K562 (cell line): ENCODE data around the gene PSMD8. TPM values are rescaled to one million over a fixed set of nuclear protein-coding genes. Genes with fewer than 3 reads are reported as not detected.

Experiments used
- ATF3 ChIP-seq, 2 experiments: fragments of 450-650 bp in 1 of 2; sonication (generic) in 1 of 2; formaldehyde crosslinking in 1 of 2; IDR thresholded peaks in 1 of 2; conservative IDR thresholded peaks in 1 of 2; 2 replicates each; pipeline versions ENCODE4 v1.6.1 to v1.8.1; 2016 to 2023; ENCODE audit warnings: mild to moderate bottlenecking in 2 of 2, moderate library complexity in 2 of 2, inconsistent platforms in 1 of 2, missing genetic modification reagents in 1 of 2
- CHD2 ChIP-seq: IDR thresholded peaks from 2 replicates; pipeline ENCODE4 v1.6.1; 2011; ENCODE audit warnings: low read depth, low read length
- CTCFL ChIP-seq: IDR thresholded peaks from 2 replicates; pipeline ENCODE4 v1.6.1; 2011; ENCODE audit warnings: borderline replicate concordance, low read depth, mild to moderate bottlenecking, moderate library complexity, low read length; ENCODE audit not compliant: insufficient read depth, poor library complexity, severe bottlenecking
- DDX20 ChIP-seq: fragments of 450-650 bp; IDR thresholded peaks from 2 replicates; pipeline ENCODE4 v1.6.1; 2016; ENCODE audit warnings: missing genetic modification characterization, low read depth, mild to moderate bottlenecking, missing compliant biosample characterization, moderate library complexity
- GTF2A2 ChIP-seq: IDR thresholded peaks from 2 replicates; pipeline ENCODE4 v1.6.1; 2016; ENCODE audit warnings: mild to moderate bottlenecking, missing genetic modification characterization, missing compliant biosample characterization
- HDAC2 ChIP-seq: fragments of 450-650 bp; IDR thresholded peaks from 2 replicates; pipeline ENCODE4 v1.6.1; 2016; ENCODE audit warnings: mild to moderate bottlenecking
- HLTF ChIP-seq: fragments of 450-650 bp; IDR thresholded peaks from 2 replicates; pipeline ENCODE4 v1.6.1; 2016
- MTA2 ChIP-seq: fragments of 450-650 bp; IDR thresholded peaks from 2 replicates; pipeline ENCODE4 v1.6.1; 2016; ENCODE audit warnings: low read depth
- RFX7 ChIP-seq: fragments of 250-450 bp; sonication (Bioruptor Pico); IDR thresholded peaks from 2 replicates; pipeline ENCODE4 v1.5.1; 2021; ENCODE audit warnings: mild to moderate bottlenecking
- TRIM24 ChIP-seq, 2 experiments: fragments of 450-650 bp; IDR thresholded peaks; 2 replicates each; pipeline ENCODE4 v1.6.1; 2016
- ZFP36 ChIP-seq: fragments of 150-350 bp; IDR thresholded peaks from 2 replicates; pipeline ENCODE4 v1.6.1; 2018; ENCODE audit warnings: low read length, low read depth; ENCODE audit not compliant: partially characterized antibody
- ZNF217 ChIP-seq: sonication (generic); formaldehyde crosslinking; IDR thresholded peaks from 2 replicates; pipeline ENCODE4 v1.8.0; 2022; ENCODE audit warnings: mild to moderate bottlenecking, missing genetic modification reagents
- ZNF41 ChIP-seq: fragments of 250-450 bp; sonication (Bioruptor Pico); conservative IDR thresholded peaks from 2 replicates; pipeline ENCODE4 v1.4.0; 2020; ENCODE audit warnings: mild to moderate bottlenecking
- ZNF518B ChIP-seq: fragments of 250-450 bp; sonication (Bioruptor Pico); IDR thresholded peaks from 2 replicates; pipeline ENCODE4 v1.5.0; 2021; ENCODE audit warnings: mild to moderate bottlenecking, moderate library complexity
- ZNF77 ChIP-seq: fragments of 250-450 bp; sonication (Bioruptor Pico); IDR thresholded peaks from 2 replicates; pipeline ENCODE4 v1.5.0; 2020
- polyA plus RNA-seq, 8 experiments: library from polyadenylated mRNA; depleted of rRNA in 4 of 8; stranded (reverse) in 5 of 8; unstranded in 3 of 8; fragments of >200 nt; fragmentation: Nextera tagmentation in 2 of 8; fragmentation: Illumina TruSeq in 1 of 8; extraction: Ambion mirVana in 2 of 8; extraction: Trizol in 1 of 8; gene quantifications; 2 replicates each; pipeline versions ENCODE4 v1.2.1 to v1.2.3, GENCODE V29; 2011 to 2014; ENCODE audit warnings: inconsistent platforms in 1 of 8, missing spikeins in 1 of 8
- total RNA-seq, 7 experiments: library from RNA; depleted of rRNA in 6 of 7; stranded (reverse); fragments of >200 nt in 6 of 7; fragmentation: Illumina TruSeq in 2 of 7; extraction: Trizol in 2 of 7; gene quantifications; 2 replicates each; pipeline versions ENCODE4 v1.2.1 to v1.2.3, GENCODE V29; 2011 to 2021; ENCODE audit warnings: low replicate concordance in 1 of 7
- TF ChIP-seq, protein P1 (sequence below): fragments of 250-450 bp; sonication (Bioruptor Pico); IDR thresholded peaks from 2 replicates; pipeline ENCODE4 v1.9.0; 2021; ENCODE audit warnings: mild to moderate bottlenecking
- TF ChIP-seq, protein P2 (sequence below): fragments of 450-650 bp; formaldehyde crosslinking; IDR thresholded peaks from 2 replicates; pipeline ENCODE4 v1.4.0; 2020; ENCODE audit warnings: mild to moderate bottlenecking
- TF ChIP-seq, protein P3 (sequence below), 2 experiments: fragments of 250-450 bp in 1 of 2; fragments of 450-650 bp in 1 of 2; sonication (Bioruptor Pico) in 1 of 2; IDR thresholded peaks; 2 replicates each; pipeline versions ENCODE4 v1.6.1 to v1.8.0; 2016 to 2021; ENCODE audit warnings: mild to moderate bottlenecking in 2 of 2, moderate library complexity in 2 of 2, missing compliant biosample characterization in 1 of 2, missing genetic modification characterization in 1 of 2

Gene PSMD8
- total and polyA plus RNA-seq, 9 of the 15 experiments (the other 6 are each of a cell fraction or from before 2014, with no cell fraction given), result 130 to 583 (median 315) TPM

GRCh38 chr19:38336638-38337359 lies 37.6 kb upstream of the PSMD8 start (continued):
- no peak for TF ChIP-seq ZNF518B (CRISPR knock-in tag)
- TF ChIP-seq ATF3 (IDR thresholded peaks at IDR 0.05), result no peak
- TF ChIP-seq ATF3 (CRISPR knock-in tag; conservative IDR thresholded peaks at IDR 0.05), result no peak
- TF ChIP-seq MTA2, result peak; percentile 38; the same call in 1 of the 2 replicates
- no peak for TF ChIP-seq ZFP36
- TF ChIP-seq HLTF, result peak; percentile 75; the same call in 1 of the 2 replicates
- TF ChIP-seq, protein P1, sequence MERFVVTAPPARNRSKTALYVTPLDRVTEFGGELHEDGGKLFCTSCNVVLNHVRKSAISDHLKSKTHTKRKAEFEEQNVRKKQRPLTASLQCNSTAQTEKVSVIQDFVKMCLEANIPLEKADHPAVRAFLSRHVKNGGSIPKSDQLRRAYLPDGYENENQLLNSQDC, result no peak
- TF ChIP-seq ZNF41 (CRISPR knock-in tag), result no peak
- peak; percentile 88 for TF ChIP-seq HDAC2
- peak in 1 of 2 experiments; percentile 39; a peak in 2 of 4 replicates for TF ChIP-seq TRIM24 (IDR thresholded peaks at IDR 0.05)
- TF ChIP-seq ZNF77 (CRISPR knock-in tag), result no peak
- TF ChIP-seq ZNF217 (CRISPR knock-in tag), result no peak
- TF ChIP-seq, protein P2, sequence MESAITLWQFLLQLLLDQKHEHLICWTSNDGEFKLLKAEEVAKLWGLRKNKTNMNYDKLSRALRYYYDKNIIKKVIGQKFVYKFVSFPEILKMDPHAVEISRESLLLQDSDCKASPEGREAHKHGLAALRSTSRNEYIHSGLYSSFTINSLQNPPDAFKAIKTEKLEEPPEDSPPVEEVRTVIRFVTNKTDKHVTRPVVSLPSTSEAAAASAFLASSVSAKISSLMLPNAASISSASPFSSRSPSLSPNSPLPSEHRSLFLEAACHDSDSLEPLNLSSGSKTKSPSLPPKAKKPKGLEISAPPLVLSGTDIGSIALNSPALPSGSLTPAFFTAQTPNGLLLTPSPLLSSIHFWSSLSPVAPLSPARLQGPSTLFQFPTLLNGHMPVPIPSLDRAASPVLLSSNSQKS, result no peak
- no peak for TF ChIP-seq GTF2A2
- no peak for TF ChIP-seq RFX7 (CRISPR knock-in tag)
- no peak for TF ChIP-seq CTCFL
- no peak for TF ChIP-seq DDX20 (tag)
- TF ChIP-seq, protein P3, sequence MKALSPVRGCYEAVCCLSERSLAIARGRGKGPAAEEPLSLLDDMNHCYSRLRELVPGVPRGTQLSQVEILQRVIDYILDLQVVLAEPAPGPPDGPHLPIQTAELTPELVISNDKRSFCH (CRISPR knock-in tag; IDR thresholded peaks at IDR 0.05), result no peak
- TF ChIP-seq, protein P3 (tag; IDR thresholded peaks at IDR 0.05), result no peak
- no peak for TF ChIP-seq CHD2
